Caco-2 (cell line): ENCODE results near the gene LMNB1. TPM values are rescaled to one million over a fixed set of nuclear protein-coding genes. Genes with fewer than 3 reads are reported as not detected.

ENCODE experiments used
- BruUV-seq: library from RNA; stranded (reverse); fragments of 400-500 nt; replicated peaks from 2 replicates; lab custom pipeline; 2021; lab: Mats Ljungman, UMichigan
- CTCF ChIA-PET: fragments of 300-600 bp; sonication (Branson Sonifier 250); formaldehyde crosslinking; loops from one replicate; lab custom pipeline; 2022; ENCODE audit warnings: antibody characterized with exemption; lab: Charles Lee
- POLR2A ChIA-PET: fragments of 300-600 bp; sonication (Branson Sonifier 250); formaldehyde crosslinking; loops from one replicate; lab custom pipeline; 2022; ENCODE audit warnings: antibody characterized with exemption; lab: Charles Lee
- DNase-seq, 2 experiments: peaks; one replicate each; pipeline versions ENCODE4 v3.0.0 to v3.0.0-alpha.2; 2020 to 2022
- H3K27me3 ChIP-seq: replicated peaks from 2 replicates; pipeline ENCODE4 v1.6.0; 2011; ENCODE audit warnings: low read length; ENCODE audit not compliant: control insufficient read depth, insufficient read depth
- H3K36me3 ChIP-seq: 2 replicates; pipeline ENCODE4 v1.5.1; 2011; ENCODE audit warnings: low read length; ENCODE audit not compliant: control insufficient read depth, insufficient read depth
- H3K4me1 ChIP-seq: fragments of 250-450 bp; sonication (Bioruptor Pico); 2 replicates; pipeline ENCODE4 v1.5.1; 2020; ENCODE audit warnings: mild to moderate bottlenecking
- H3K4me3 ChIP-seq: 2 replicates; pipeline ENCODE4 v1.5.1; 2011; ENCODE audit warnings: low read depth, mild to moderate bottlenecking, control low read depth, low read length
- H3K9me3 ChIP-seq: fragments of 250-450 bp; sonication (Bioruptor Pico); 2 replicates; pipeline ENCODE4 v1.5.1; 2020; ENCODE audit warnings: mild to moderate bottlenecking, moderate library complexity
- H3K27ac Mint-ChIP-seq: one replicate; pipeline ENCODE4 v1.8.0; 2022; ENCODE audit warnings: mixed read lengths; ENCODE audit not compliant: unreplicated experiment
- H3K27me3 Mint-ChIP-seq: one replicate; pipeline ENCODE4 v1.8.0; 2022; ENCODE audit warnings: mixed read lengths; ENCODE audit not compliant: insufficient read depth, unreplicated experiment
- H3K36me3 Mint-ChIP-seq: one replicate; pipeline ENCODE4 v1.8.0; 2022; ENCODE audit warnings: mild to moderate bottlenecking, mixed read lengths; ENCODE audit not compliant: insufficient read depth, unreplicated experiment
- H3K4me1 Mint-ChIP-seq: one replicate; pipeline ENCODE4 v1.8.0; 2022; ENCODE audit warnings: low read depth, mixed read lengths; ENCODE audit not compliant: unreplicated experiment
- H3K4me3 Mint-ChIP-seq: one replicate; pipeline ENCODE4 v1.8.0; 2022; ENCODE audit warnings: mild to moderate bottlenecking, moderate library complexity, mixed read lengths; ENCODE audit not compliant: unreplicated experiment
- H3K9me3 Mint-ChIP-seq: one replicate; pipeline ENCODE4 v1.8.0; 2022; ENCODE audit warnings: mixed read lengths; ENCODE audit not compliant: unreplicated experiment
- intact Hi-C: fragments of 100-400 bp; cut with micrococcal nuclease; formaldehyde crosslinking; loops from one replicate; pipeline ENCODE4 v1.10.0; 2022; ENCODE audit not compliant: unreplicated experiment
- total RNA-seq: library from RNA; stranded (reverse); gene quantifications from 2 replicates; pipeline ENCODE4 v1.2.3, GENCODE V29; 2022
- TF ChIP-seq, protein P1 (sequence below), 2 experiments: fragments of 200-600 bp in 1 of 2; IDR thresholded peaks; 1 replicate in 1 of 2; 2 replicates in 1 of 2; pipeline versions ENCODE4 v1.5.1 to v1.8.0; 2011 to 2022; ENCODE audit warnings: antibody characterized with exemption in 1 of 2, control low read depth in 1 of 2, inconsistent platforms in 1 of 2, low read depth in 1 of 2, low read length in 1 of 2, mild to moderate bottlenecking in 1 of 2, moderate library complexity in 1 of 2; ENCODE audit not compliant: insufficient read depth in 1 of 2, severe bottlenecking in 1 of 2, unreplicated experiment in 1 of 2

Gene LMNB1
- total RNA-seq, 1 experiment from 2014 or later = 152 TPM

DNA sequence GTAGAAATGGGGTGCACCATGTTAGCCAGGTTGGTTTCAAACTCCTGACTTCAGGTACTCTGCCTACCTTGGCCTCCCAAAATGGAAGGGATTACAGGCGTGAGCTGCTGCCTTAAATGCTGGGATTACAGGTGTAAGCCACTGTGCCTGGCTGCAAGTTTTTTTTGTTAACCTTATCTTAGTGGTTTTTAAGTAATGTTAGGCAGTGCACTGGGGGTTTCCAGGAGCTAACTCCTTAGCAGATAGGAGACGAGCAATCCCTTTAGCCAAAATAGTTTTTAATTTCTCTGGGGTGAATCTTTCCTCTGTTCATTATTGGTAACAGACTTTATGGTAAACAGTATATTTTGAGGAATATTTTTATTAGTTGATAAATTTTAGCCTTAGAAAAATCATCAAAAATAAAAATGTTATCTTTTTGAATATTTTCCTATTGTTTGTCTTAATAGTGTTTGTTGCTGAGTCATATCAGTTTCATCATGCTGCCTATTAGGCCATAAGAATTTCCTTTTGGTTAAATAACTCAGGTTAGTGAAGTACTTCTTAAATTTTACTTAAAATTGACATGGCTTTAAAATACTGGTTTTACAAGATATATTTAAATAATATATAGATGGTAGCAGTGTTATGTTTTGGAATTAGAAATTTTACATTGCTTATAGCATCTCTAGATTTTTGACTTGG lies 37.9 kb downstream of the LMNB1 start:
- ChIA-PET POLR2A (no interaction called here), CTCF (no interaction called here)
- Mint-ChIP-seq H3K36me3 (peaks cover 69% of the 10 kb centered on the region), H3K4me3 (no peak overlapping the region), H3K27ac (no peak overlapping the region), H3K4me1 (no peaks in the 10 kb centered on the region), H3K27me3 (no peaks in the 10 kb centered on the region), H3K9me3 (no peaks in the 10 kb centered on the region)
- no peaks in the 10 kb centered on the region for H3K27me3 ChIP-seq
- intact Hi-C loops = no loop called here
- no peaks in the 10 kb centered on the region for H3K4me1 ChIP-seq
- no peaks in the 10 kb centered on the region for H3K9me3 ChIP-seq
- BruUV-seq = no TSS peak
- H3K36me3 ChIP-seq = 0 out of 2 replicates have a peak, but pooled peaks cover 4% of the 10 kb centered on the region
- no peak overlapping the region for H3K4me3 ChIP-seq
- TF ChIP-seq, protein P1, sequence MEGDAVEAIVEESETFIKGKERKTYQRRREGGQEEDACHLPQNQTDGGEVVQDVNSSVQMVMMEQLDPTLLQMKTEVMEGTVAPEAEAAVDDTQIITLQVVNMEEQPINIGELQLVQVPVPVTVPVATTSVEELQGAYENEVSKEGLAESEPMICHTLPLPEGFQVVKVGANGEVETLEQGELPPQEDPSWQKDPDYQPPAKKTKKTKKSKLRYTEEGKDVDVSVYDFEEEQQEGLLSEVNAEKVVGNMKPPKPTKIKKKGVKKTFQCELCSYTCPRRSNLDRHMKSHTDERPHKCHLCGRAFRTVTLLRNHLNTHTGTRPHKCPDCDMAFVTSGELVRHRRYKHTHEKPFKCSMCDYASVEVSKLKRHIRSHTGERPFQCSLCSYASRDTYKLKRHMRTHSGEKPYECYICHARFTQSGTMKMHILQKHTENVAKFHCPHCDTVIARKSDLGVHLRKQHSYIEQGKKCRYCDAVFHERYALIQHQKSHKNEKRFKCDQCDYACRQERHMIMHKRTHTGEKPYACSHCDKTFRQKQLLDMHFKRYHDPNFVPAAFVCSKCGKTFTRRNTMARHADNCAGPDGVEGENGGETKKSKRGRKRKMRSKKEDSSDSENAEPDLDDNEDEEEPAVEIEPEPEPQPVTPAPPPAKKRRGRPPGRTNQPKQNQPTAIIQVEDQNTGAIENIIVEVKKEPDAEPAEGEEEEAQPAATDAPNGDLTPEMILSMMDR (IDR thresholded peaks at IDR 0.05; ENCODE audit: insufficient read depth in 1 of 2, low read depth in 1 of 2, low read length in 1 of 2, severe bottlenecking in 1 of 2, unreplicated experiment in 1 of 2) = no peak
- no peak for DNase-seq

DNA sequence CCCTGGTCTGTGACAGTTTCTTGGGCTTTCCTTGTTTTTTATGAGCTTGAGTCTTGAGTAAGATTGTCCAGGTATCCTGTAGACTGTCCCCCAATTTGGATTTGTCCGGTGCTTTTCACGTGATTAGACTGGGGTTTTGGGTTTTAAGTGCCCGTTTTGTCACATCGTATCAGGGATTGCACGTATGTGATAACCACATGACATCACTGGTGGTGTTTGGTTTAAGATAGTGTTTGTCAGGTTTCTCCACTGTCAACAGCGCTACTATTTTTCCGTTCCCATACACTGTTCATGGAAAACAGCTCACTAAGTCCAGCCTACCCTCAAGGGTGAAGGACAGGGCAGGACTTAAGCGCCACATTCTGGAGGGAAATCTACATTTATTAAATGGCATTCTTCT lies 39.7 kb downstream of the LMNB1 start:
- H3K4me3 ChIP-seq = no peak overlapping the region
- no peak for DNase-seq
- H3K9me3 Mint-ChIP-seq = no peaks in the 10 kb centered on the region
- H3K27ac Mint-ChIP-seq = no peak overlapping the region
- peaks cover 69% of the 10 kb centered on the region for H3K36me3 Mint-ChIP-seq
- TF ChIP-seq, protein P1 (IDR thresholded peaks at IDR 0.05; ENCODE audit: insufficient read depth in 1 of 2, low read depth in 1 of 2, low read length in 1 of 2, severe bottlenecking in 1 of 2, unreplicated experiment in 1 of 2) = no peak
- H3K9me3 ChIP-seq = no peaks in the 10 kb centered on the region
- H3K27me3 Mint-ChIP-seq = no peaks in the 10 kb centered on the region
- no peaks in the 10 kb centered on the region for H3K4me1 Mint-ChIP-seq
- H3K27me3 ChIP-seq = no peaks in the 10 kb centered on the region
- H3K4me3 Mint-ChIP-seq = no peak overlapping the region
- BruUV-seq = no TSS peak
- intact Hi-C loops = no loop called here
- no peaks in the 10 kb centered on the region for H3K4me1 ChIP-seq
- POLR2A ChIA-PET = no interaction called here
- peaks cover 4% of the 10 kb centered on the region; the same call in 1 of the 2 replicates for H3K36me3 ChIP-seq
- CTCF ChIA-PET = no interaction called here

DNA sequence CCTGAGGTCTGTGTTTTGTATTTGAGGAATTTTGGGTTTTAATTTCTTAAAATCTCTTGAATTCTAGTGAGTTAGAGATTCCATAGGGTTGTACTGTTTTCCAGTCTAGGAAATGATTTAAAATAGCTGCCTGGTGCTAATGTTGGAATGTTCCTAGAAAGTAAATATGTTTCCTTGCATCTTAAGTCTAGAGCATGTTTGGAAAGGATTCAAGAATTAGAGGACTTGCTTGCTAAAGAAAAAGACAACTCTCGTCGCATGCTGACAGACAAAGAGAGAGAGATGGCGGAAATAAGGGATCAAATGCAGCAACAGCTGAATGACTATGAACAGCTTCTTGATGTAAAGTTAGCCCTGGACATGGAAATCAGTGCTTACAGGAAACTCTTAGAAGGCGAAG lies 41.8 kb downstream of the LMNB1 start:
- H3K36me3 ChIP-seq = peaks cover 2% of the 10 kb centered on the region; the same call in 1 of the 2 replicates
- DNase-seq = no peak
- TF ChIP-seq, protein P1 (IDR thresholded peaks at IDR 0.05; ENCODE audit: insufficient read depth in 1 of 2, low read depth in 1 of 2, low read length in 1 of 2, severe bottlenecking in 1 of 2, unreplicated experiment in 1 of 2) = no peak
- CTCF ChIA-PET = no interaction called here
- no peaks in the 10 kb centered on the region for H3K4me1 ChIP-seq
- Mint-ChIP-seq H3K27me3 (no peaks in the 10 kb centered on the region), H3K9me3 (no peaks in the 10 kb centered on the region), H3K27ac (no peak overlapping the region), H3K4me1 (no peaks in the 10 kb centered on the region), H3K36me3 (peaks cover 69% of the 10 kb centered on the region), H3K4me3 (no peak overlapping the region)
- no peak overlapping the region for H3K4me3 ChIP-seq
- POLR2A ChIA-PET = no interaction called here
- H3K9me3 ChIP-seq = no peaks in the 10 kb centered on the region
- intact Hi-C loops = no loop called here
- no peaks in the 10 kb centered on the region for H3K27me3 ChIP-seq
- BruUV-seq = no TSS peak
